IPS DF 6.9 (cell line): ENCODE results near the gene GBP7.

Experiments
- DNase-seq: peaks from one replicate; pipeline ENCODE4 v3.0.0-alpha.2; 2013; ENCODE audit warnings: low read depth, low spot score
- H3K27ac ChIP-seq: one replicate; pipeline ENCODE4 v1.5.1; 2013; ENCODE audit warnings: low read length, control low read depth
- H3K27me3 ChIP-seq: 2 replicates; pipeline ENCODE4 v1.6.1; 2013; ENCODE audit warnings: mild to moderate bottlenecking, low read length; ENCODE audit not compliant: control insufficient read depth, insufficient read depth
- H3K36me3 ChIP-seq: 2 replicates; pipeline ENCODE4 v1.6.1; 2013; ENCODE audit warnings: low read length; ENCODE audit not compliant: control insufficient read depth, insufficient read depth
- H3K4me1 ChIP-seq: 2 replicates; pipeline ENCODE4 v1.6.1; 2013; ENCODE audit warnings: low read length; ENCODE audit not compliant: control insufficient read depth, insufficient read depth
- H3K4me3 ChIP-seq: 2 replicates; pipeline ENCODE4 v1.5.1; 2013; ENCODE audit warnings: mild to moderate bottlenecking, low read length
- H3K9me3 ChIP-seq: 2 replicates; pipeline ENCODE4 v1.6.1; 2013; ENCODE audit warnings: low read length, inconsistent platforms; ENCODE audit not compliant: control insufficient read depth, insufficient read depth
- WGBS: extraction: QIAGEN DNeasy Blood & Tissue Kit; methylation state at CpG from one replicate; pipeline ENCODE4 v1.1.7; 2013; ENCODE audit warnings: mixed read lengths, missing lambda C conversion rate; ENCODE audit not compliant: insufficient read length, insufficient coverage; 5-methylcytosine and 5-hydroxymethylcytosine counted together

Gene GBP7

DNA sequence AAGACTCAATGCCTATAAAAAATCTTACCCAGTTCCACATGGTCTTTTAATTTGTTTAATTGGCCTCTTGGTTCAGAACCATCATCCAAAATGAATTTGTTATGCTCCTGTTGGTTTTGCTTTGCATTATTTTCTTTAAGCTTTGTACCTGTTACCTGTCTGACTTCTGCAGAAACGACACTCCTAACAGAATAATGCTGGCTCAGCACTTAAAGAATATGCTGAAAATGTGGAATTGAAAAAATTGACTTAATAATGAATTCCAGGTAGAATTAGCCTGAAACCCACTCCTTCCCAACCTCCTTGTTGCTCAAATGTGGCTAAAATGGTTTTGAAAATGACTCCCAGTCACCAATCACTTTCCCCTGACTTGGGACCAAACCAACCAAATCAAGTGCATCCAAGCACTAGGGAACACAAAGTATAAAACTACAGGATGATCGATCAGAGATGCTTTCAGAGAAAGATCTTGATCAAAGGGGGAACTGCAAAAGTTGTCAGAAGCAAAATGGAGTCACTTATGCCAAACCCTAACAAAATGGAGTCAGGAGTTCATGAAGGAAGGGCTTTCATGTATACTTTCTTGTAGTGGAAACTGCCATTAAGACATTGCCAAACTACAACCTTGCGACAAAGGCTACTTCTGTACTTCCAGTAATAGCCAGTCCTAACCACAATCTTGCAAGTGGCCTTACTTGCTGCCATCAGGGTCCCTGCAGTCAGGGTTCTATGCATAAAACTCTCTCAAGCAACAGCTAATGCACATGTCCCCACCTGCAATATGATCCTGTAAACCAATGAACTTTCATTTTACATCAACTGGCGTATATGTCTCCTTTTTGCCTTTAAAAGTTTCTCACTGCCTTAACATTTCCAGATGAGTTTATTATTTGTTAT lies 5.4 kb downstream of the GBP7 start:
- Histone ChIP-seq H3K36me3 (no peaks in the 10 kb centered on the region), H3K4me3 (no peak overlapping the region), H3K4me1 (no peaks in the 10 kb centered on the region), H3K27me3 (no peaks in the 10 kb centered on the region), H3K9me3 (no peaks in the 10 kb centered on the region), H3K27ac (no peak overlapping the region)
- no peak for DNase-seq
- no CpG with 5 or more reads among the region's 4 CpGs for WGBS

DNA sequence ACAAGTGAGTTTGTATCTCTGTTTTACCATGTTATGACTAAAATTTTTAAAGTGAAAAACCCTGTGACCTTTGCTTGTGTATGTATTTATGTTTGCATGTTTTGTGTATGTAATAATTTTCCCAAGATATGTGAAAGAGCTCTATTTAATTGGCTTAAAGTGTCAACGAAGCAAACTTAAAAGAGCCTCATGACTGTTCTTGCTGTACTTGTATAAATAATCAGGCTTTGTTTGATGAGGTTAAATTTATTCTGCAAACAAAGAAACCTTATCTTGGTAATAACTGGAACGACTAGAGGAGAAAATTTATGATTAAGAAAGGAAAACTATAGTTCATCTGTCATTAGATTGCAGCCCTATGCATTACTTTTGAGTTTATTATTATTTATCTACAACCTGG lies 6.6 kb downstream of the GBP7 start:
- Histone ChIP-seq H3K27ac (no peak overlapping the region), H3K36me3 (no peaks in the 10 kb centered on the region), H3K4me1 (no peaks in the 10 kb centered on the region), H3K27me3 (no peaks in the 10 kb centered on the region), H3K9me3 (no peaks in the 10 kb centered on the region), H3K4me3 (no peak overlapping the region)
- WGBS: no CpG with 5 or more reads among the region's 2 CpGs
- DNase-seq: no peak

DNA sequence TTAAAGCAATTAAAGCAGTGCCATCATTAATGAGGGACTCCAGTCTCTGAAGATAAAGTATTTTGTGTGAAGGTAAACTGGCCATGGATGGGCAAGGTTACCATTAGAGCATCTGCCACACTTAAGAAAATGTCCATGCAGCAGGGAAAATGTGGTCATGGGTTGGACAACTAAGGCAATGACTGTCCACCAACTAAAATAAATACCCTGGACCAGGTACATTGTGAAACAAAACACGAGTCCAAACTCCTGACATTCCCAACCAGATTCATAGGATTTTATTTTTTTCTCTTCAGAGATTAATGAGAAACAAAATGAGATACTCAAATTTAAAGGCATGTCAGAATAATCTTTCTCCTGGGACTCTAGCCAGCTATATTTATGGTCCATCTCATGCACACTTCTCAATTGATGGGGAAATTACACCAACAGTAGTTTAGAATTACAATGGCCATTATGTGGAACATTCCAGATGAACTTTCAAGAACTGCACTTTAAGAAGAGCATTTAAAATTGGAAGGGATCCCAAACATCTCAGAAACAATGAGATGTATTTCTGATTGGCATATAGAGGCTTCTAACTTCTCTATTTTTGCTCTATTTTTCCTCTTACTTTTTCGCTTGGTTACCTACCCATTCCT lies 8.1 kb downstream of the GBP7 start:
- no peak overlapping the region for H3K27ac ChIP-seq
- H3K4me3 ChIP-seq: no peak overlapping the region
- no CpG with 5 or more reads among the region's 2 CpGs for WGBS
- H3K27me3 ChIP-seq: no peaks in the 10 kb centered on the region
- H3K9me3 ChIP-seq: no peaks in the 10 kb centered on the region
- DNase-seq: no peak
- H3K36me3 ChIP-seq: no peaks in the 10 kb centered on the region
- H3K4me1 ChIP-seq: no peaks in the 10 kb centered on the region

DNA sequence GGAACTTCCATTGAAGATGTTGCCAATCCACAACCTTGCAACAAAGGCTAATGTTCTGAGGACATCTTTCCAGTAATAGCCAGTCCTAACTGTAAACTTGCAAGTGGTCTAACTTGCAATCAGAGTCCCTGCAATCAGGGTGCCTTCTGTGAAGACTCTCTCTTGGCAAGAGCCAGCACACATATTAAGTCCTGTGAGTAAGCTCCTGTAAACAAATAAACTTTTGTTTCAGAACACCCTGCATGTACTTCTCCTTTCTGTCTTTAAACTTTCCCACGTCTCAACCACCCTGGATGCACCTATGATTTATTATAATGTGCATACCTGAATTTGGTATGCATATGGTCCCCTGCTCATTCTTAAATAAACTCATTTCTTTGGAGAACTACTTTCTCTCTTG lies 9.1 kb downstream of the GBP7 start:
- Histone ChIP-seq H3K4me1 (no peaks in the 10 kb centered on the region), H3K9me3 (no peaks in the 10 kb centered on the region), H3K36me3 (no peaks in the 10 kb centered on the region), H3K27ac (no peak overlapping the region), H3K27me3 (no peaks in the 10 kb centered on the region), H3K4me3 (no peak overlapping the region)
- WGBS: no CpG with 5 or more reads among the region's 1 CpG
- DNase-seq: no peak

DNA sequence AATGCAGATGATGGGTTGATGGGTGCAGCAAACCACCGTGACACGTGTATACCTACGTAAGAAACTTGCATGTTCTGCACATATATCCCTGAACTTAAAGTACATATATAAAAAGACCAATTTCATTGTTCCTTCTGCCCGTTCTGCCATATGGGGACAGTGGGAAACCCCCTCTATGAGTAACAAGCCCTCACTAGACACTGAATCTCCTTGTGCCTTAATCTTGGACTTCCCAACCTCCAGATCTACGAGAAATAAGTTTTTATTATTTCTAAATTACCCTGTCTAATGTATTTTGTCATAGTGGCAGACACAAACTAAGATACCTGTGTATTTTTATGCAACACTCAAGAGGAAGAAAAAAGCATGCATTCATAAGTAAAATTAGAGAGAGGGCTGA lies 10.0 kb downstream of the GBP7 start:
- Histone ChIP-seq H3K36me3 (no peaks in the 10 kb centered on the region), H3K27me3 (no peaks in the 10 kb centered on the region), H3K27ac (no peak overlapping the region), H3K9me3 (no peaks in the 10 kb centered on the region), H3K4me3 (no peak overlapping the region), H3K4me1 (no peaks in the 10 kb centered on the region)
- DNase-seq: no peak
- no CpG with 5 or more reads among the region's 5 CpGs for WGBS

DNA sequence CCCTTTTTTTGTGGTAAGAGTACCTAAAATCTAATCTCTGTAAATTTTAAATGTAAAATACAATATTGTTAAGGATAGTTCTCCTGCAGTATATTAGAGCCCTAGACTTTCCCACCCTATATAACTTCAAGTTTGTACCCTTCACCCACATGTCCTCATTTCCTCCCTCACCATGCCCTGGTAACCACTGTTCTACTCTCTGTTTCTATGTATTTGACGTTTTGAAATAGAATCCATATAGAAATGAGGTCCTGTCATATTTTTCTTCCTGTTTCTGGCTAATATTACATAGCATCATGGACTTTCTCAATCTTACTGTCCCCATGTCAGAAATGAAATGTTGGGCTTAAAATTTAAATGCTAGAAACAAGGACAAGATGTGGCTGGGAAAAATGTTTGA lies 24.8 kb downstream of the GBP7 start:
- no peaks in the 10 kb centered on the region for H3K4me1 ChIP-seq
- no peaks in the 10 kb centered on the region for H3K9me3 ChIP-seq
- no peak overlapping the region for H3K4me3 ChIP-seq
- H3K27ac ChIP-seq: no peak overlapping the region
- H3K27me3 ChIP-seq: no peaks in the 10 kb centered on the region
- DNase-seq: no peak
- WGBS: no CpG with 5 or more reads among the region's 1 CpG
- H3K36me3 ChIP-seq: no peaks in the 10 kb centered on the region

DNA sequence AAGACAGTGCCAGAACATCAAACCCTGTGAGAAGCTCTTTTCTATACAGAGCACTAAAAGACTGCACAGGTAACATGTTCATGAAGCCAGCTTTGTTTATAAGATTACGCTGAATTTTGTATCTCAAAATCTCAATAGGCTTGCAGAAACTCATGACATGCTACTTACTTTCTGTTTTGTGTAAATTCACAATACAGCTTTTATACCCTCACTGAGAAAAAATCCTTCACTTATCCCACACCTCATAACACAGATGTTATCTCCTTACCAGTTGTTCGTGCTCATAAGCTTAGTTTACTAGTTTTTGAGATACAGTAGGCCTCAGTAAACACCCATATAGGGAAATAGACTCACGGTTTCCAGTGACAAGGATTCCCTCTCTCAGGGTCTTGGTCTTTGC lies 25.8 kb downstream of the GBP7 start:
- WGBS: no CpG with 5 or more reads among the region's 3 CpGs
- no peaks in the 10 kb centered on the region for H3K36me3 ChIP-seq
- no peak overlapping the region for H3K4me3 ChIP-seq
- H3K27ac ChIP-seq: no peak overlapping the region
- DNase-seq: no peak
- H3K9me3 ChIP-seq: no peaks in the 10 kb centered on the region
- no peaks in the 10 kb centered on the region for H3K27me3 ChIP-seq
- H3K4me1 ChIP-seq: no peaks in the 10 kb centered on the region

DNA sequence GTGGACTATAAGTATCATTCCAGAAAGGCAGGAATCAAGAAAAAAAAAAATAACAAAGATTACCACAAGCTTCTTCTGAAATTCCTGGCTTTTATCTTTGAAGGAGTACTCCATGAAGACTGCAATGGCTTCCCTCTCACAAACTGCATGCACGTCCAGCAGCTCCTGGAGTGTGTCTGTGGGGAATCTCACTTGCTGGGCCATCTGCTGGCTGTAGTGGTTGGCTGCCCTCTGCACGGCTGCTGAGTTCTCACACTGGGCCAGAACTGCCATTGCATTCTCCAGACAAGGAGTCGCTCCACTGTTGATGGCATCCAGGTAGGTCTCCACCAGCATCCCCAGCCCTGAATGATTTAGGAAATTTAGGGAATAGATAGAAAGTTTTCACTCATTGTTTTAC lies 26.6 kb downstream of the GBP7 start:
- WGBS: no CpG with 5 or more reads among the region's 3 CpGs
- H3K9me3 ChIP-seq: no peaks in the 10 kb centered on the region
- no peaks in the 10 kb centered on the region for H3K4me1 ChIP-seq
- H3K36me3 ChIP-seq: no peaks in the 10 kb centered on the region
- no peak overlapping the region for H3K27ac ChIP-seq
- no peak overlapping the region for H3K4me3 ChIP-seq
- peak; percentile 16 for DNase-seq
- no peaks in the 10 kb centered on the region for H3K27me3 ChIP-seq

DNA sequence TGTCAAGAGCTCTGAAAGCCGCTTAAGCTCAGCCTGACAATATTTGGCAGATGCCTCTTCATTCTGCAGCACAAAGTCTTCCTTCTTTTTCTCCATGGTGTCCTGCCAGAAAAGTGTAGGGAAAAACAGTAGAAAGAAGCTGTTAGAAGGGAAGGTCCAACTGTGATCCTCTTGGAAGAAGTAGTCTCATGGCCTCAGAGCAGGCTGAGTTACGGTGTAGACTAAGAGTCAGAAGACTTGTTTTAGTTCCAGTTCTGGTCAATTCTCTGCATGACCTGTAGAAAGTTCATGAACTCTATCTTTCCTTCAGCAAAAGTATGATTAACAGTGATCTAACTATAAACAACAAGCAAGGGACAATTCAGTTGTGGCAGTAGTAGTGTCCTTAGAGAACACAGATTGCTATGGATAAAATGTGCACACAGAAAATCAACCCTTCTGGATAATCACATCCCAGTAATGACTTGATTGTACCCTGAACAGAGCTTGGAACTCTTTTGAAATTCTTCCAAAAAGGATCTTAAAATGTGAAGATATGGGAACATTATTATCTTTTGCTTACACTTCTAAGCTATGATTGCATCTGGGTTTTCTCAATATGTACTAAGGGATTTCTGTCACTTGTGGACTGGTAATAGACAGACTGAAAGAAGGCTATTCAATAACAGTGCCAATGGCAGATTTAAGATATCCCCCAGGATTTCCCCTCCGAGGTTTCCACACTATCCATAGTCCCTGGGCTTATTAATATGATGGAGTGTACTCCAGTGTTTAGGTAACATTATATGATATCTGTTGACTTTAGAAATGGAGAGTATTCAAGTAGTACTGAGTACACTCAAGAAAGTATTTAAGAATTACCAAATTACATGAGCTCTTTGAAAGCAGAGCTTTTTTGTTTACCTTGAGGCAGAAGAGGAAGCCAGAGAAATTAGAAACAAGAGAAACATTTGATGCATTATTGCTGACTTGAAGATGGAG lies 27.8 kb downstream of the GBP7 start:
- H3K4me1 ChIP-seq: no peaks in the 10 kb centered on the region
- no CpG with 5 or more reads among the region's 3 CpGs for WGBS
- DNase-seq: no peak
- no peaks in the 10 kb centered on the region for H3K36me3 ChIP-seq
- no peak overlapping the region for H3K4me3 ChIP-seq
- no peaks in the 10 kb centered on the region for H3K9me3 ChIP-seq
- H3K27ac ChIP-seq: no peak overlapping the region
- H3K27me3 ChIP-seq: no peaks in the 10 kb centered on the region

DNA sequence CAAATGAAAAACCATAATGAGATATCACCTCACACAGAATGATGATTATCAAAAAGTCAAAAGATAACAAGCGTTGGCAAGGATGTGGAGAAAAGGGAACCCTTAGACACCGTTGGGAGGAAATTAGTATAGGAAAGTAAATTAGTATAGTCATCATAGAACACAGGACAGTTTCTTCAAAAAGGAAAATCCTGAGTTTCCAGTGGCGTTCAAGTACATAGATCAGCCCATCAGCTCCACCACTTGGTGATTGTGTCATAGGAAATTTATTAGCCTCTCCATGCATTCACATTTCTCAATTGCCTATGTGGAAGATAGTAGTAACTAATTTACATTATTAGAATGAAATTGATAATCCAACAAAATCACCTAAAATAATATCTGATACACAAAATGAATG lies 29.1 kb downstream of the GBP7 start:
- WGBS: no CpG with 5 or more reads among the region's 3 CpGs
- Histone ChIP-seq H3K36me3 (no peaks in the 10 kb centered on the region), H3K4me3 (no peak overlapping the region), H3K9me3 (no peaks in the 10 kb centered on the region), H3K4me1 (no peaks in the 10 kb centered on the region), H3K27ac (no peak overlapping the region), H3K27me3 (no peaks in the 10 kb centered on the region)
- no peak for DNase-seq
